Tibial artery (tissue), 4 donors: ENCODE measurements around the gene FUNDC2.
A peak's percentile ranks its signal among the peaks of the same experiment; 100 is the strongest.

Experiments
- DNase-seq, 2 donors: peaks; one replicate each; pipeline ENCODE4 v3.0.0-alpha.2; 2019
- H3K27ac ChIP-seq, 2 donors: fragments of 200-600 bp; sonication (generic) in 1 of 2; 1 replicate in 1 of 2; 2 replicates in 1 of 2; pipeline ENCODE4 v1.5.1; 2018 to 2019; ENCODE audit warnings: mild to moderate bottlenecking in 1 of 2
- H3K27me3 ChIP-seq, 2 donors: fragments of 200-600 bp; sonication (generic) in 1 of 2; one replicate each; pipeline versions ENCODE4 v1.5.1 to v1.6.0; 2016 to 2019
- H3K36me3 ChIP-seq, 3 donors: fragments of 200-600 bp; sonication (generic) in 2 of 3; one replicate each; pipeline ENCODE4 v1.5.1; 2016 to 2019; ENCODE audit warnings: mild to moderate bottlenecking in 2 of 3
- H3K4me1 ChIP-seq, 4 donors: fragments of 200-600 bp; sonication (generic) in 2 of 4; 1 replicate in 3 of 4; 2 replicates in 1 of 4; pipeline ENCODE4 v1.5.1; 2016 to 2019
- H3K4me3 ChIP-seq, 2 donors: fragments of 200-600 bp; sonication (generic) in 1 of 2; 1 replicate in 1 of 2; 2 replicates in 1 of 2; pipeline ENCODE4 v1.5.1; 2018 to 2019; ENCODE audit warnings: mild to moderate bottlenecking in 2 of 2
- H3K9me3 ChIP-seq, 3 donors: fragments of 200-600 bp; sonication (generic) in 1 of 3; one replicate each; pipeline ENCODE4 v1.5.1; 2016 to 2019
- CTCF ChIP-seq, 2 experiments: fragments of 200-600 bp in 1 of 2; fragments of 450-650 bp in 1 of 2; IDR thresholded peaks; one replicate each; pipeline ENCODE4 v1.5.1; 2017 to 2019; ENCODE audit warnings: antibody characterized with exemption in 2 of 2, mild to moderate bottlenecking in 1 of 2, moderate library complexity in 1 of 2
- intact Hi-C: fragments of 100-400 bp; cut with DNase I; formaldehyde crosslinking; loops from one replicate; pipeline ENCODE4 v1.15.0; 2023; ENCODE audit warnings: low total_unique reads

The FUNDC2 gene

GRCh38 chrX:155026727-155027508 is at the start of gene FUNDC2:
Gene FUNDC2 (plus strand): TSS chrX:155026844. CDS start chrX:155026939, 95 bp downstream.
- DNase-seq: peak; percentile 90 to 97
- no peak for TF ChIP-seq CTCF (IDR thresholded peaks at IDR 0.05)
- Histone ChIP-seq H3K4me1 (peaks cover 0 to 14% (median 0%) of the 10 kb centered on the region in 4 donors), H3K9me3 (no peaks in the 10 kb centered on the region), H3K4me3 (peak within 1 kb of the TSS; percentile 69 to 77), H3K36me3 (no peaks in the 10 kb centered on the region), H3K27me3 (no peaks in the 10 kb centered on the region), H3K27ac (peak within 1 kb of the TSS; percentile 95)
- intact Hi-C loops: no loop called here

- no peaks in the 10 kb centered on the region for H3K27me3 ChIP-seq
- no peak overlapping the region for H3K4me3 ChIP-seq
- no peaks in the 10 kb centered on the region for H3K36me3 ChIP-seq
- DNase-seq: no peak
- H3K4me1 ChIP-seq: peaks cover 0 to 3% (median 0%) of the 10 kb centered on the region in 4 donors
- TF ChIP-seq CTCF (IDR thresholded peaks at IDR 0.05): no peak
- H3K9me3 ChIP-seq: no peaks in the 10 kb centered on the region
- no peak overlapping the region for H3K27ac ChIP-seq
- intact Hi-C loops: loop anchor here (5.0 kb wide), 1 partner anchor 78 kb away; no protein-coding TSS in a partner anchor
These were observed 47.0 kb upstream of the FUNDC2 start for GRCh38 chrX:154979629-154980028.

- Histone ChIP-seq H3K27ac (no peak overlapping the region), H3K27me3 (no peaks in the 10 kb centered on the region), H3K4me3 (peak overlapping the region; percentile 42 to 46), H3K36me3 (no peaks in the 10 kb centered on the region), H3K4me1 (peaks cover 0 to 3% (median 0%) of the 10 kb centered on the region in 4 donors), H3K9me3 (no peaks in the 10 kb centered on the region)
- intact Hi-C loops: loop anchor here (5.0 kb wide), 1 partner anchor 77 kb away; no protein-coding TSS in a partner anchor
- TF ChIP-seq CTCF (IDR thresholded peaks at IDR 0.05): peak; percentile 59 to 70
- peak; percentile 70 to 74 for DNase-seq
These were observed 46.1 kb upstream of the FUNDC2 start for GRCh38 chrX:154980330-154981115.

- no peak overlapping the region for H3K27ac ChIP-seq
- H3K4me3 ChIP-seq: peak overlapping the region in 1 of 2 donors; percentile 46
- H3K9me3 ChIP-seq: no peaks in the 10 kb centered on the region
- no peak for TF ChIP-seq CTCF (IDR thresholded peaks at IDR 0.05)
- intact Hi-C loops: loop anchor here (5.0 kb wide), 1 partner anchor 76 kb away; no protein-coding TSS in a partner anchor
- no peaks in the 10 kb centered on the region for H3K27me3 ChIP-seq
- no peak for DNase-seq
- H3K36me3 ChIP-seq: no peaks in the 10 kb centered on the region
- peaks cover 0 to 3% (median 0%) of the 10 kb centered on the region in 4 donors for H3K4me1 ChIP-seq
These were observed 45.6 kb upstream of the FUNDC2 start for GRCh38 chrX:154981116-154981411.

GRCh38 chrX:154986826-154987575 is 39.6 kb upstream of the FUNDC2 start:
- Histone ChIP-seq H3K4me3 (no peak overlapping the region), H3K27me3 (no peaks in the 10 kb centered on the region), H3K9me3 (no peaks in the 10 kb centered on the region), H3K36me3 (no peaks in the 10 kb centered on the region), H3K27ac (no peak overlapping the region), H3K4me1 (no peaks in the 10 kb centered on the region)
- no peak for DNase-seq
- TF ChIP-seq CTCF (IDR thresholded peaks at IDR 0.05): no peak
- intact Hi-C loops: no loop called here
